ENCODE measurements around the gene SLC27A6. TPM values are rescaled to one million over a fixed set of nuclear protein-coding genes. Genes with fewer than 3 reads are reported as not detected.
"Not testable (repeated sequence)": the region's sequence is repeated elsewhere in the genome, so short reads cannot be mapped to it uniquely, and the experiment has no call there.

The SLC27A6 gene
- total and polyA plus RNA-seq, 2 donors (not counting 1 experiment from before 2014, with no cell fraction given), result not detected

GRCh38 chr5:129027260-129027659 is 62.0 kb downstream of the SLC27A6 start:
- H3K9me3 Mint-ChIP-seq (ENCODE audit: insufficient read depth), result no peaks in the 10 kb centered on the region
- TF ChIP-seq EZH2 (IDR thresholded peaks at IDR 0.05; ENCODE audit: borderline replicate concordance, insufficient read depth, low read depth, low read length, poor library complexity, severe bottlenecking), result no peak
- TF ChIP-seq CTCF (IDR thresholded peaks at IDR 0.05), result no peak
- Histone ChIP-seq H3K27ac (ENCODE audit: low read length in 2 of 2) (no peak overlapping the region), H3K79me2 (ENCODE audit: control insufficient read depth, insufficient read depth, low read length) (no peaks in the 10 kb centered on the region), H3K36me3 (replicated peaks in 1 of 2; ENCODE audit: control extremely low read depth in 1 of 2, control insufficient read depth in 1 of 2, extremely low read depth in 1 of 2, insufficient read depth in 2 of 2, low read length in 1 of 2) (no peaks in the 10 kb centered on the region), H3K9me3 (ENCODE audit: control extremely low read depth in 1 of 3, control insufficient read depth in 2 of 3, insufficient read depth in 1 of 3, low read length in 2 of 3) (no peaks in the 10 kb centered on the region), H3K4me3 (ENCODE audit: control extremely low read depth in 1 of 5, extremely low read depth in 1 of 5, insufficient read depth in 1 of 5, low read depth in 2 of 5, low read length in 4 of 5) (no peak overlapping the region), H3K27me3 (replicated peaks in 1 of 4; ENCODE audit: control extremely low read depth in 1 of 4, control insufficient read depth in 3 of 4, insufficient read depth in 4 of 4, low read length in 3 of 4) (no peaks in the 10 kb centered on the region), H4K20me1 (ENCODE audit: control insufficient read depth, insufficient read depth, low read length, poor library complexity, severe bottlenecking) (no peaks in the 10 kb centered on the region), H3K4me1 (ENCODE audit: control insufficient read depth in 2 of 2, insufficient read depth in 2 of 2, low read length in 2 of 2) (no peaks in the 10 kb centered on the region), H2AFZ (ENCODE audit: insufficient read depth, low read depth, low read length, poor library complexity, severe bottlenecking) (no peak overlapping the region), H3K9ac (ENCODE audit: low read length) (no peak overlapping the region), H3K4me2 (replicated peaks; ENCODE audit: low read depth, low read length, poor library complexity, severe bottlenecking) (no peak overlapping the region)
- WGBS (ENCODE audit: insufficient coverage), result no CpG with 5 or more reads among the region's 1 CpG
- ChIA-PET POLR2A (no interaction called here), CTCF (no interaction called here)
- no peaks in the 10 kb centered on the region for H3K27me3 Mint-ChIP-seq
- no peak overlapping the region for H3K4me3 Mint-ChIP-seq
- H3K27ac Mint-ChIP-seq, result no peak overlapping the region
- no peaks in the 10 kb centered on the region for H3K4me1 Mint-ChIP-seq
- ATAC-seq (ENCODE audit: low read depth) (no peak), DNase-seq (no peak)
- intact Hi-C loops (cut with micrococcal nuclease), result no loop called here

- Histone ChIP-seq H3K4me2 (replicated peaks; ENCODE audit: low read depth, low read length, poor library complexity, severe bottlenecking) (no peak overlapping the region), H3K4me1 (ENCODE audit: control insufficient read depth in 2 of 2, insufficient read depth in 2 of 2, low read length in 2 of 2) (no peaks in the 10 kb centered on the region), H3K36me3 (replicated peaks in 1 of 2; ENCODE audit: control extremely low read depth in 1 of 2, control insufficient read depth in 1 of 2, extremely low read depth in 1 of 2, insufficient read depth in 2 of 2, low read length in 1 of 2) (no peaks in the 10 kb centered on the region), H3K79me2 (ENCODE audit: control insufficient read depth, insufficient read depth, low read length) (no peaks in the 10 kb centered on the region), H4K20me1 (ENCODE audit: control insufficient read depth, insufficient read depth, low read length, poor library complexity, severe bottlenecking) (no peaks in the 10 kb centered on the region), H2AFZ (ENCODE audit: insufficient read depth, low read depth, low read length, poor library complexity, severe bottlenecking) (no peak overlapping the region), H3K9me3 (ENCODE audit: control extremely low read depth in 1 of 3, control insufficient read depth in 2 of 3, insufficient read depth in 1 of 3, low read length in 2 of 3) (no peaks in the 10 kb centered on the region), H3K4me3 (ENCODE audit: control extremely low read depth in 1 of 5, extremely low read depth in 1 of 5, insufficient read depth in 1 of 5, low read depth in 2 of 5, low read length in 4 of 5) (no peak overlapping the region), H3K9ac (ENCODE audit: low read length) (no peak overlapping the region), H3K27me3 (replicated peaks in 1 of 4; ENCODE audit: control extremely low read depth in 1 of 4, control insufficient read depth in 3 of 4, insufficient read depth in 4 of 4, low read length in 3 of 4) (no peaks in the 10 kb centered on the region), H3K27ac (ENCODE audit: low read length in 2 of 2) (no peak overlapping the region)
- Mint-ChIP-seq H3K9me3 (ENCODE audit: insufficient read depth) (no peaks in the 10 kb centered on the region), H3K4me3 (no peak overlapping the region), H3K4me1 (no peaks in the 10 kb centered on the region), H3K27ac (no peak overlapping the region), H3K27me3 (no peaks in the 10 kb centered on the region)
- ChIA-PET CTCF (no interaction called here), POLR2A (no interaction called here)
- no peak for ATAC-seq (ENCODE audit: low read depth)
- intact Hi-C loops (cut with micrococcal nuclease), result no loop called here
- no peak for TF ChIP-seq CTCF (IDR thresholded peaks at IDR 0.05)
- TF ChIP-seq EZH2 (IDR thresholded peaks at IDR 0.05; ENCODE audit: borderline replicate concordance, insufficient read depth, low read depth, low read length, poor library complexity, severe bottlenecking), result no peak
- no peak for DNase-seq
These were observed 66.8 kb downstream of the SLC27A6 start for GRCh38 chr5:129031886-129032683.

- H3K27me3 Mint-ChIP-seq; H3K79me2 ChIP-seq (ENCODE audit: control insufficient read depth, insufficient read depth, low read length); H3K36me3 ChIP-seq (replicated peaks in 1 of 2; ENCODE audit: control extremely low read depth in 1 of 2, control insufficient read depth in 1 of 2, extremely low read depth in 1 of 2, insufficient read depth in 2 of 2, low read length in 1 of 2); intact Hi-C loops (cut with micrococcal nuclease); DNase-seq; H3K9me3 Mint-ChIP-seq (ENCODE audit: insufficient read depth); ATAC-seq (ENCODE audit: low read depth); H4K20me1 ChIP-seq (ENCODE audit: control insufficient read depth, insufficient read depth, low read length, poor library complexity, severe bottlenecking); H2AFZ ChIP-seq (ENCODE audit: insufficient read depth, low read depth, low read length, poor library complexity, severe bottlenecking); H3K4me2 ChIP-seq (replicated peaks; ENCODE audit: low read depth, low read length, poor library complexity, severe bottlenecking); H3K27ac ChIP-seq (ENCODE audit: low read length in 2 of 2); H3K4me1 Mint-ChIP-seq; H3K4me3 Mint-ChIP-seq; H3K4me3 ChIP-seq (ENCODE audit: control extremely low read depth in 1 of 5, extremely low read depth in 1 of 5, insufficient read depth in 1 of 5, low read depth in 2 of 5, low read length in 4 of 5); H3K27ac Mint-ChIP-seq; H3K9me3 ChIP-seq (ENCODE audit: control extremely low read depth in 1 of 3, control insufficient read depth in 2 of 3, insufficient read depth in 1 of 3, low read length in 2 of 3); POLR2A ChIA-PET; H3K27me3 ChIP-seq (replicated peaks in 1 of 4; ENCODE audit: control extremely low read depth in 1 of 4, control insufficient read depth in 3 of 4, insufficient read depth in 4 of 4, low read length in 3 of 4); CTCF ChIA-PET; H3K4me1 ChIP-seq (ENCODE audit: control insufficient read depth in 2 of 2, insufficient read depth in 2 of 2, low read length in 2 of 2); H3K9ac ChIP-seq (ENCODE audit: low read length): not testable (repeated sequence)
- WGBS (ENCODE audit: insufficient coverage), result no CpG with 5 or more reads among the region's 3 CpGs
These were observed 71.0 kb downstream of the SLC27A6 start for GRCh38 chr5:129036257-129036656.
